GM10847 (cell line): ENCODE results near the gene SPATA25.

Source experiments
- POLR2A ChIP-seq: IDR thresholded peaks from 2 replicates; pipeline ENCODE4 v1.6.1; 2011; ENCODE audit not compliant: insufficient read length; ENCODE audit errors: extremely low read depth

The SPATA25 gene

GRCh38 chr20:45888681-45889080, 1.3 kb upstream of the SPATA25 start:
- no peak for TF ChIP-seq POLR2A

- no peak for TF ChIP-seq POLR2A
Observed at GRCh38 chr20:45886590-45887345, 654 bp downstream of the SPATA25 start.

- no peak for TF ChIP-seq POLR2A
Observed at GRCh38 chr20:45883100-45883469, 4.3 kb downstream of the SPATA25 start.

GRCh38 chr20:45882469-45883099, 4.8 kb downstream of the SPATA25 start:
- TF ChIP-seq POLR2A: no peak

- TF ChIP-seq POLR2A: peak; percentile 77
Observed at GRCh38 chr20:45880988-45881788, 6.2 kb downstream of the SPATA25 start, which contains the start of gene ZSWIM1. Gene ZSWIM1, plus strand, starts transcription at chr20:45881227. Its CDS starts 1,366 bp downstream, at chr20:45882593.

- TF ChIP-seq POLR2A: no peak
Observed at GRCh38 chr20:45878076-45878761, 9.2 kb downstream of the SPATA25 start.

GRCh38 chr20:45874576-45874975, 12.8 kb downstream of the SPATA25 start:
- no peak for TF ChIP-seq POLR2A

- no peak for TF ChIP-seq POLR2A
Observed at GRCh38 chr20:45873409-45874103, 13.9 kb downstream of the SPATA25 start.

GRCh38 chr20:45872626-45873025, 14.8 kb downstream of the SPATA25 start:
- TF ChIP-seq POLR2A: no peak

GRCh38 chr20:45867819-45868176, 19.6 kb downstream of the SPATA25 start:
- no peak for TF ChIP-seq POLR2A

- TF ChIP-seq POLR2A: no peak
Observed at GRCh38 chr20:45867136-45867818, 20.1 kb downstream of the SPATA25 start.

GRCh38 chr20:45866454-45866853, 21.0 kb downstream of the SPATA25 start:
- no peak for TF ChIP-seq POLR2A

- TF ChIP-seq POLR2A: no peak
Observed at GRCh38 chr20:45863543-45864470, 23.6 kb downstream of the SPATA25 start.
